Glutamatergic neuron (in vitro differentiated cells): ENCODE data around the gene CIT. TPM values are rescaled to one million over a fixed set of nuclear protein-coding genes. Genes with fewer than 3 reads are reported as not detected.

Source experiments
- DNase-seq: peaks from one replicate; pipeline ENCODE4 v3.0.0; 2022
- H3K27ac Mint-ChIP-seq: one replicate; pipeline ENCODE4 v1.8.0; 2020; ENCODE audit warnings: mild to moderate bottlenecking, mixed read lengths, inconsistent platforms; ENCODE audit not compliant: unreplicated experiment
- H3K27me3 Mint-ChIP-seq: one replicate; pipeline ENCODE4 v1.8.0; 2020; ENCODE audit warnings: mild to moderate bottlenecking, moderate library complexity, mixed read lengths, inconsistent platforms; ENCODE audit not compliant: unreplicated experiment
- H3K36me3 Mint-ChIP-seq: one replicate; pipeline ENCODE4 v1.8.0; 2020; ENCODE audit warnings: mild to moderate bottlenecking, mixed read lengths, inconsistent platforms; ENCODE audit not compliant: unreplicated experiment
- H3K4me1 Mint-ChIP-seq: one replicate; pipeline ENCODE4 v1.8.0; 2020; ENCODE audit warnings: mild to moderate bottlenecking, low read depth, mixed read lengths, inconsistent platforms; ENCODE audit not compliant: unreplicated experiment
- H3K4me3 Mint-ChIP-seq: one replicate; pipeline ENCODE4 v1.8.0; 2020; ENCODE audit warnings: mild to moderate bottlenecking, mixed read lengths, inconsistent platforms; ENCODE audit not compliant: unreplicated experiment
- H3K9me3 Mint-ChIP-seq: one replicate; pipeline ENCODE4 v1.8.0; 2020; ENCODE audit warnings: mild to moderate bottlenecking, moderate library complexity, mixed read lengths, inconsistent platforms; ENCODE audit not compliant: unreplicated experiment
- total RNA-seq: library from RNA; stranded (reverse); fragmentation: NEBNext Ultra II Directional; extraction: Animal tissue kit (Norgen Biotek cat#: 25700); gene quantifications from one replicate; pipeline ENCODE4 v1.2.1, GENCODE V29; 2021; ENCODE audit not compliant: unreplicated experiment
- TF ChIP-seq, protein P1 (sequence below): fragments of 200-600 bp; sonication (generic); IDR thresholded peaks from one replicate; pipeline ENCODE4 v1.5.0; 2021; ENCODE audit not compliant: partially characterized antibody, unreplicated experiment

CIT gene
- total RNA-seq, 1 donor from 2014 or later, result 20.8 TPM

DNA sequence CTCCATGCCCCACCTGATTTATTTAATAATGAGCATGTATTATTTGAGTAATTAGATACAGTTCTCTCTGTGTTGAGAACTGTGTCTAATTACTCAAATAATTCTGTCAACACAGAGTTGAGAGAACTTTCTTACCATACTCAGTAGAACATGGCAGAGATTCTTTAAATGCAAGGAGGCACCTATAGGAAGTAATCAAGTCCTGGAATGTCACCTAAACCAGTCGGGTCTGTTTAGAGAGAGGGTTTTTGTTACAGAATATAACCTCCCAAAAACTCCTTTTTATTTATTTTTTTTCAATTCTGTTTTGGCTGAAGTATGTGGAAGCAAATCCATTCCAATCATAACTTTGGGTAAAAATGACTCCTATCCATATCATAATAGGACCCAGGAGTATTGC lies 37.5 kb upstream of the CIT start:
- DNase-seq, result no peak
- TF ChIP-seq, protein P1, sequence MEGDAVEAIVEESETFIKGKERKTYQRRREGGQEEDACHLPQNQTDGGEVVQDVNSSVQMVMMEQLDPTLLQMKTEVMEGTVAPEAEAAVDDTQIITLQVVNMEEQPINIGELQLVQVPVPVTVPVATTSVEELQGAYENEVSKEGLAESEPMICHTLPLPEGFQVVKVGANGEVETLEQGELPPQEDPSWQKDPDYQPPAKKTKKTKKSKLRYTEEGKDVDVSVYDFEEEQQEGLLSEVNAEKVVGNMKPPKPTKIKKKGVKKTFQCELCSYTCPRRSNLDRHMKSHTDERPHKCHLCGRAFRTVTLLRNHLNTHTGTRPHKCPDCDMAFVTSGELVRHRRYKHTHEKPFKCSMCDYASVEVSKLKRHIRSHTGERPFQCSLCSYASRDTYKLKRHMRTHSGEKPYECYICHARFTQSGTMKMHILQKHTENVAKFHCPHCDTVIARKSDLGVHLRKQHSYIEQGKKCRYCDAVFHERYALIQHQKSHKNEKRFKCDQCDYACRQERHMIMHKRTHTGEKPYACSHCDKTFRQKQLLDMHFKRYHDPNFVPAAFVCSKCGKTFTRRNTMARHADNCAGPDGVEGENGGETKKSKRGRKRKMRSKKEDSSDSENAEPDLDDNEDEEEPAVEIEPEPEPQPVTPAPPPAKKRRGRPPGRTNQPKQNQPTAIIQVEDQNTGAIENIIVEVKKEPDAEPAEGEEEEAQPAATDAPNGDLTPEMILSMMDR, result no peak
- Mint-ChIP-seq H3K27ac (no peak overlapping the region), H3K9me3 (no peaks in the 10 kb centered on the region), H3K27me3 (peaks cover 2% of the 10 kb centered on the region), H3K4me1 (no peaks in the 10 kb centered on the region), H3K4me3 (no peak overlapping the region), H3K36me3 (no peaks in the 10 kb centered on the region)

DNA sequence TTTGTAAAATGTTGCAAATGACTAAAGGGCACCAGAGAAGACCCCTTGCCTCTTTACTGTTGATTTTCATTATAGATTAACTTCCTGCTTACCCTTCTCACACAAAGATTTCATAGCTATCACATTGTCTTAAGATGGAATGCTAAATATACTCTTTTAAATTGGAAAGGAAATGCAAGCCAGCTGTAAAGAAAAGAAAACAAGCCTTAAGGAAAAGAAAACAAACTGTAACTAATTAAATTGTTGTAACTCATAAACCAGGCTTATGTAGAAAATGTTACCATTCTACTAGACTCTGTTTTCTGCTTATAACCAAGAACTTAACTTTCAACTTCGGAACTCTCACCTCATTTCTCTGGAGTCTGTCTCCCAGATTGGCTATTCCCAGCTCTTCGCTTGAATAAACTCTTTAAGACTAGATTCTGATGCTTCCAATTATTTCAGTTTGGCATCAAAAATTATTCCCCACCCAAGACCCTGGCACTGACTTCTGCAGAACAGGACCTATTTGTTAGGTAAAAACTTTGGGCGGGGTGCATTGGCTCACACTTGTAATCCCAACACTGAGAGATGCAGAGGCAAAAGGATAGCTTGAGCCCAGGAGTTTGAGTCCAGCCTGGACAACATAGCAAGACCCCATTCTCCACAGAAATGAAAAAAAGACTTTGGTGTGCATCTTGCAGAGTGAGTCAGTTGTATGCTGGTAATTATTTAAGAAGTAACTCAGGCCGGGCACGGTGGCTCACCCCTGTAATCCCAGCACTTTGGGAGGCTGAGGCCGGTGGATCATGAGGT lies 36.6 kb upstream of the CIT start:
- TF ChIP-seq, protein P1, result no peak
- Mint-ChIP-seq H3K27ac (no peak overlapping the region), H3K4me3 (no peak overlapping the region), H3K27me3 (peaks cover 2% of the 10 kb centered on the region), H3K36me3 (no peaks in the 10 kb centered on the region), H3K4me1 (no peaks in the 10 kb centered on the region), H3K9me3 (no peaks in the 10 kb centered on the region)
- no peak for DNase-seq

DNA sequence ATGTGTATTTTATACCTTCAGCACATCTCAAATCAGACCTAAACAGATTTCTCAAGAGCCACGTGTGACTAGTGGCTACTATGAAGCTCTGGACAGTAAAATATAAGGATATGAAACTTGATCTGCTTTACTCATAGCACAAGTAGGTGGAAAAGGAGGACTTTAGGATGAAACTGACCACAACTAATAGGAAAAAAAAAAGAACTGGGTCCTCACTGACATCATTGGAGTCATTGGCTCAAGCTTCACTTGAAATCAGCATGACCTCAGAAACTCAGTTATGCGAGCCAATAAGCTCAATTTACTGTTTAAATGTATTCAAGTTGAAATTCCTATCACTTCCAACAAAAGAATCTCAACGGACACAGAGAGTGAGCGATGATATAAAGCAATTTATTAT lies 34.1 kb upstream of the CIT start:
- H3K4me1 Mint-ChIP-seq, result no peaks in the 10 kb centered on the region
- TF ChIP-seq, protein P1, result no peak
- H3K27me3 Mint-ChIP-seq, result no peaks in the 10 kb centered on the region
- no peak for DNase-seq
- H3K36me3 Mint-ChIP-seq, result no peaks in the 10 kb centered on the region
- H3K9me3 Mint-ChIP-seq, result no peaks in the 10 kb centered on the region
- H3K27ac Mint-ChIP-seq, result no peak overlapping the region
- no peak overlapping the region for H3K4me3 Mint-ChIP-seq

DNA sequence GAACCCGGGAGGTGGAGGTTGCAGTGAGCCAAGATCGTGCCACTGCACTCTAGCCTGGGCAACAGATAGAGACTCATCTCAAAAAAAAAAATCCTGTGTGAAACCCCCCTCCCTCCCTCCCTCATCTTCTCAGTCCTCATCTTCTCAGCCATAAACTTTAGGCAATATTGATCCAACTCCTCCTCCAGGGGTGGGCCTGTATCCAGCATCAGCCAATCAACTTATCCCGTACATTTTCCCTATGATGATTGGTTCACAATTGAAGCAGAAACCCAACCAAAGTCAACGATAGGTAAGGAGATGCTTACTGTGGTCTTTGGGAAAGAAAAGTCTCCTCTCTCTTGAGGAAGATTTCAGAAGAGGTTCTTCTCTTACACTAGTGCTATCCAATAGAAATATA lies 33.5 kb upstream of the CIT start:
- Mint-ChIP-seq H3K36me3 (no peaks in the 10 kb centered on the region), H3K27ac (no peak overlapping the region), H3K27me3 (peaks cover under 1% of the 10 kb centered on the region), H3K9me3 (no peaks in the 10 kb centered on the region), H3K4me1 (no peaks in the 10 kb centered on the region), H3K4me3 (no peak overlapping the region)
- DNase-seq, result no peak
- TF ChIP-seq, protein P1, result no peak

DNA sequence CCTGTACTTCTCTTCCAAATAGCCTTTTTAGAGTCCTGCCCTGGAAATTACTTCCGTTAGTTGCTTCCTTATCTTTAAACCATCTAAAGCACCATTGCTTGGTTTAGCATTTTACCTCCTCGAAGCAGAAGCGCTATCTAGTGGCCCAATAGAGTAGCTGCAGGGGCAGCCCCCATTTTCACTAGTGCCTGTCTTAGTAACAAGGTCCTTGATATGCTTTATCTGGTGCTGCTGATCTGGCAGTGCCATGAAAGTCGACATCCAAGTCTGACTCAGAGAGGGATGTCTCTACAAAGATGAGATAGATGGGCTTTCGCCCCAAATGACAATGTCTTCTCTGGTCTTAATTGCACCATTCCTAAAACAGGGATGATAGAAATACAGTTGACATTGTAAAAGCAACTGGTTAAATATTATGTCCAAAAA lies 25.0 kb upstream of the CIT start:
- H3K9me3 Mint-ChIP-seq, result no peaks in the 10 kb centered on the region
- peaks cover 3% of the 10 kb centered on the region for H3K4me1 Mint-ChIP-seq
- no peaks in the 10 kb centered on the region for H3K36me3 Mint-ChIP-seq

More for the DNA sequence above, 25.0 kb upstream of the CIT start:
- Mint-ChIP-seq H3K27ac (no peak overlapping the region), H3K4me3 (no peak overlapping the region), H3K27me3 (peaks cover 6% of the 10 kb centered on the region)
- peak; percentile 76 for DNase-seq
- TF ChIP-seq, protein P1, result peak; percentile 77
